GM12865 (cell line): ENCODE data around the gene GFI1B.
"Not testable (repeated sequence)": the region's sequence is repeated elsewhere in the genome, so short reads cannot be mapped to it uniquely, and the experiment has no call there.

Source experiments
- DNase-seq: peaks from one replicate; pipeline ENCODE4 v3.0.0; 2010; ENCODE audit warnings: low read depth
- H3K4me3 ChIP-seq: 2 replicates; pipeline ENCODE4 v1.5.1; 2011; ENCODE audit warnings: mild to moderate bottlenecking, low read depth, low read length, control low read depth
- CTCF ChIP-seq: IDR thresholded peaks from 2 replicates; pipeline ENCODE4 v1.5.1; 2011; ENCODE audit warnings: low read length, control low read depth, low read depth, inconsistent platforms; ENCODE audit not compliant: insufficient read depth; ENCODE audit errors: missing control alignments

The GFI1B gene

GRCh38 chr9:132997591-132997990 lies 19.1 kb downstream of the GFI1B start:
- DNase-seq = no peak
- no peak overlapping the region for H3K4me3 ChIP-seq
- no peak for TF ChIP-seq CTCF

- not testable (repeated sequence) for DNase-seq
Observed at GRCh38 chr9:132998221-132998620, 19.7 kb downstream of the GFI1B start.

GRCh38 chr9:132998831-132999635 lies 20.5 kb downstream of the GFI1B start:
- no peak for TF ChIP-seq CTCF
- no peak overlapping the region for H3K4me3 ChIP-seq
- no peak for DNase-seq

More at GRCh38 chr9:132998221-132998620, 19.7 kb downstream of the GFI1B start:
- H3K4me3 ChIP-seq = not testable (repeated sequence)

GRCh38 chr9:133002147-133003070 lies 23.9 kb downstream of the GFI1B start:
- no peak overlapping the region for H3K4me3 ChIP-seq
- TF ChIP-seq CTCF = no peak
- DNase-seq = no peak

- H3K4me3 ChIP-seq = no peak overlapping the region
- no peak for TF ChIP-seq CTCF
- DNase-seq = no peak
Observed at GRCh38 chr9:133003071-133003461, 24.6 kb downstream of the GFI1B start.

GRCh38 chr9:133003671-133004090 lies 25.2 kb downstream of the GFI1B start:
- DNase-seq = no peak
- H3K4me3 ChIP-seq = no peak overlapping the region
- no peak for TF ChIP-seq CTCF

GRCh38 chr9:133004091-133004998 lies 25.9 kb downstream of the GFI1B start:
- no peak overlapping the region for H3K4me3 ChIP-seq
- no peak for TF ChIP-seq CTCF
- DNase-seq = no peak
